ENCODE results near the gene ITGAX. TPM values are rescaled to one million over a fixed set of nuclear protein-coding genes. Genes with fewer than 3 reads are reported as not detected.
A peak's percentile ranks its signal among the peaks of the same experiment; 100 is the strongest.

Gene ITGAX
- total RNA-seq, 1 donor from 2014 or later, result 56.9 TPM

- no peak for DNase-seq (ENCODE audit: low spot score)
- H3K27me3 Mint-ChIP-seq (ENCODE audit: low read depth), result no peaks in the 10 kb centered on the region
- no peaks in the 10 kb centered on the region for H3K9me3 Mint-ChIP-seq
- intact Hi-C loops (cut with micrococcal nuclease), result loop anchor here (5.0 to 10.0 kb wide), 3 partner anchors 85 to 148 kb away; partner anchors contain the start of gene PYCARD
- H3K36me3 Mint-ChIP-seq (ENCODE audit: low read depth), result peaks cover 3% of the 10 kb centered on the region
- H3K27ac Mint-ChIP-seq, result peak overlapping the region; percentile 77
- peaks cover 60% of the 10 kb centered on the region for H3K4me1 Mint-ChIP-seq (ENCODE audit: low read depth)
- no peak overlapping the region for H3K4me3 Mint-ChIP-seq (ENCODE audit: low read depth)
Measured at GRCh38 chr16:31352376-31353115, 2.4 kb upstream of the ITGAX start.

- H3K36me3 Mint-ChIP-seq (ENCODE audit: low read depth), result peaks cover 14% of the 10 kb centered on the region
- intact Hi-C loops (cut with micrococcal nuclease), result loop anchor here (1.0 to 10.0 kb wide), 2 partner anchors 31 to 151 kb away; partner anchors contain the start of gene PYCARD
- peaks cover 56% of the 10 kb centered on the region for H3K4me1 Mint-ChIP-seq (ENCODE audit: low read depth)
Measured at GRCh38 chr16:31355431-31356100, 590 bp downstream of the ITGAX start.

DNA sequence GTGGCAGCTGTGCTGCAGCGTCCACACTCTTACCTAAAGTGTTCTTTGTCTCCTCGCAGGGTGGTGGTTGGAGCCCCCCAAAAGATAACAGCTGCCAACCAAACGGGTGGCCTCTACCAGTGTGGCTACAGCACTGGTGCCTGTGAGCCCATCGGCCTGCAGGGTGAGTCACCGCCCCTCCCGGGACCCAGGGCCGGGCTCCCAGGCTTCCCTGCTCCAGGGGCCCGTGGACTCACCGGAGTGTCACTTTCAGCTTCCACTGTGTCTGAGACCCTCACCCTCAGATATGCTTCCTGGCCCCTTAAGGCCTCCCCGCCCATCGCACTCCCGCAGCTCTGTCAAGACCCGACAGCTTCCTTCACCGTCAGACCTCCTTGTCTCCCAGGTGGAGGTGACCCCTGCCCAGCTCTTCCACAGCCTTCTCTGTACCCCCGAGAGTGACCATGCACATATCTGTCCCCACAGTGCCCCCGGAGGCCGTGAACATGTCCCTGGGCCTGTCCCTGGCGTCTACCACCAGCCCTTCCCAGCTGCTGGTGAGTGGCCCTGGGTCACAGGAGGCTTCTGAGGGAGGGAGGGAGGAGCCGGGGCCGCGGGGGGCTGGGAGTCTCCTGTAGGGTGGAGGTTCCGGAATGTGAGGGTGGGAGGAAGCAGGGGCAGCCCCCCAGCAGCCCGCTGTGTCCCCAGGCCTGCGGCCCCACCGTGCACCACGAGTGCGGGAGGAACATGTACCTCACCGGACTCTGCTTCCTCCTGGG, 1.8 kb downstream of the ITGAX start:
- Mint-ChIP-seq H3K4me3 (ENCODE audit: low read depth) (peak overlapping the region; percentile 35), H3K27me3 (ENCODE audit: low read depth) (no peaks in the 10 kb centered on the region), H3K9me3 (no peaks in the 10 kb centered on the region), H3K27ac (peak overlapping the region; percentile 79), H3K36me3 (ENCODE audit: low read depth) (peaks cover 21% of the 10 kb centered on the region), H3K4me1 (ENCODE audit: low read depth) (peaks cover 53% of the 10 kb centered on the region)
- intact Hi-C loops (cut with micrococcal nuclease), result loop anchor here (10.0 kb wide), 1 partner anchor 152 kb away; the partner anchor contains the start of gene PYCARD
- no peak for DNase-seq (ENCODE audit: low spot score)

More at GRCh38 chr16:31355431-31356100, 590 bp downstream of the ITGAX start:
- no peak for DNase-seq (ENCODE audit: low spot score)
- H3K4me3 Mint-ChIP-seq (ENCODE audit: low read depth), result peak overlapping the region; percentile 86
- peak overlapping the region; percentile 97 for H3K27ac Mint-ChIP-seq
- no peaks in the 10 kb centered on the region for H3K27me3 Mint-ChIP-seq (ENCODE audit: low read depth)
- H3K9me3 Mint-ChIP-seq, result no peaks in the 10 kb centered on the region

GRCh38 chr16:31357324-31358109, 2.5 kb downstream of the ITGAX start:
- Mint-ChIP-seq H3K4me3 (ENCODE audit: low read depth) (no peak overlapping the region), H3K4me1 (ENCODE audit: low read depth) (peaks cover 46% of the 10 kb centered on the region), H3K36me3 (ENCODE audit: low read depth) (peaks cover 21% of the 10 kb centered on the region), H3K27me3 (ENCODE audit: low read depth) (no peaks in the 10 kb centered on the region), H3K27ac (peak overlapping the region; percentile 65), H3K9me3 (no peaks in the 10 kb centered on the region)
- DNase-seq (ENCODE audit: low spot score), result peak; percentile 21
- intact Hi-C loops (cut with micrococcal nuclease), result loop anchor here (10.0 kb wide), 1 partner anchor 153 kb away; the partner anchor contains the start of gene PYCARD

DNA sequence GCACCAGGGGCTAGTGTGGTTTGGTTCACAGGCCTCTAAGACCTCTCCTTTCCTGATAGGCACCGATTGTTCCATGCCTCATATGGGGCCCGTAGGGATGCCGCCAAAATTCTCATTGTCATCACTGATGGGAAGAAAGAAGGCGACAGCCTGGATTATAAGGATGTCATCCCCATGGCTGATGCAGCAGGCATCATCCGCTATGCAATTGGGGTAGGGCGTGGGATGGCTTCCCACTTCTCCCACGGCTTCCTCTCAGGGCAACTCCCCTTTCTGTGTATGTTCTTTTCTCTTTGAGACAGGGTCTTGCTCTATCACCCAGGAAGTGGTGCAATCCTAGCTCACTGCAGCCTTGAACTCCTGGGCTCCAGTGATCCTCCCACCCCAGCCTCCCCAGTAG, 5.3 kb downstream of the ITGAX start:
- Mint-ChIP-seq H3K27ac (no peak overlapping the region), H3K9me3 (no peaks in the 10 kb centered on the region), H3K4me3 (ENCODE audit: low read depth) (no peak overlapping the region), H3K27me3 (ENCODE audit: low read depth) (no peaks in the 10 kb centered on the region), H3K4me1 (ENCODE audit: low read depth) (peaks cover 28% of the 10 kb centered on the region), H3K36me3 (ENCODE audit: low read depth) (peaks cover 28% of the 10 kb centered on the region)
- intact Hi-C loops (cut with micrococcal nuclease), result no loop called here
- DNase-seq (ENCODE audit: low spot score), result no peak

DNA sequence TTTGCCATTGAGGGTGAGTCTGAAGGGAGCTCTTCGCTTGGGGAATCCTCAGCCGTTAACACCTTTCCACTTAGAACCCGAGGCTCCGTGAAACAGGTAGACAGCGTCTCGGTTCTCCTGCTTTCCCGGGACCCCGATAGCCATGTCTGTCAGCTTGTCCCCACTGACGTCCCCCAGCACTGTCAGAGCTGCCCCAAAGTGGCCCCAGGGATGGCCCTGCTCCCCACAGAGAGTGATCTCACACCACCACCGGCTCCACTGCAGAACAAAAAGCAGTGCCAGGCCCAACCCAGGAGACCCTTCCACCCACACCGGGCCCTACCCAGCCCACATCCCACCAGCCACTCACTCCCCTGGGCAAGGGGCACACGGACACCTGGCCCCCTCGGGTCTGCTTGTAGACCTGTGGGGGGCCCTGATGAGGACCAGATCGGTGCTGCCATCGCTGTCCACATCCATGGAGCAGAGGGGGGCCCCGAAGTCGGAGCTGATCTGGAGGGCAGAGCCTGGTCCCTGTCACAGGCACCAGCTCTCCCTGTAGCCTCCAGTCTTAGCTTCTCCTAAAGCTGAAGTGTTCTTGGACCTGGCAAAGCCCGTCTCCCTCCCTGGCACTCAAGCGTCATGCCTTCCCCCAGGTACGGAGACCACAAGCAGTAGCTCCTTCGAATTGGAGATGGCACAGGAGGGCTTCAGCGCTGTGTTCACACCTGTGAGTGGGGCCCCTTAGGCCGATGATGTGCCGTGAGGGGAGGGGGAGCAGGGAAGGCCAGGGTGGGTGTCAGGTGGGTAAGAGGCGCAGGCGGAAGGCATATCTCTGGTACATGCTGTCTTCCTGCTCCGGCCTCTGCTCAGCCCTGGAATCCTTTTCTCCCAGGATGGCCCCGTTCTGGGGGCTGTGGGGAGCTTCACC, 6.5 kb downstream of the ITGAX start:
- intact Hi-C loops (cut with micrococcal nuclease), result no loop called here
- Mint-ChIP-seq H3K9me3 (no peaks in the 10 kb centered on the region), H3K36me3 (ENCODE audit: low read depth) (peaks cover 32% of the 10 kb centered on the region), H3K4me1 (ENCODE audit: low read depth) (peaks cover 24% of the 10 kb centered on the region), H3K27me3 (ENCODE audit: low read depth) (no peaks in the 10 kb centered on the region), H3K4me3 (ENCODE audit: low read depth) (no peak overlapping the region), H3K27ac (no peak overlapping the region)
- no peak for DNase-seq (ENCODE audit: low spot score)

- Mint-ChIP-seq H3K27me3 (ENCODE audit: low read depth) (no peaks in the 10 kb centered on the region), H3K4me1 (ENCODE audit: low read depth) (peaks cover 28% of the 10 kb centered on the region), H3K36me3 (ENCODE audit: low read depth) (peaks cover 35% of the 10 kb centered on the region), H3K9me3 (no peaks in the 10 kb centered on the region), H3K4me3 (ENCODE audit: low read depth) (no peak overlapping the region), H3K27ac (no peak overlapping the region)
- no peak for DNase-seq (ENCODE audit: low spot score)
- intact Hi-C loops (cut with micrococcal nuclease), result no loop called here
Measured at GRCh38 chr16:31362476-31363405, 7.8 kb downstream of the ITGAX start.

DNA sequence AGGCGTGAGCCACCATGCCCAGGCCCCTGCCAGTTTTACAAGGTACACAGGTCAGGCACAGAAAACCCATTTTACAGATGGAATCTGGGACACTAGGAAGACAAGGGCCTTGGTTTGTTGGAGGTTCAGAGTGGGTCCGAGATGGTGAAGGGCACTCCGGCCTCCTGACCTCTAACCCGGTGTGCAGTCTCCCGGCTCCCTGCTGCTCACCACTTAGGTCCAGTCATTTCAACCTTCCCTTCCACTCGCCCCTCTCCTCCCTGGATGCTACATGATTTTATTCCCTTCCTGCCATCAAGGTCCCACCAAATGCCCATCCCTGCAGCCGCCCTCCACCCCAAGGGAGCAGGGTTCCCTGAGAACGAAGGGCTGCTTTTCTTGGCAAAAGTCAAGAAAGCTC, 8.7 kb downstream of the ITGAX start:
- Mint-ChIP-seq H3K27ac (no peak overlapping the region), H3K9me3 (no peaks in the 10 kb centered on the region), H3K27me3 (ENCODE audit: low read depth) (no peaks in the 10 kb centered on the region), H3K4me3 (ENCODE audit: low read depth) (no peak overlapping the region), H3K36me3 (ENCODE audit: low read depth) (peaks cover 35% of the 10 kb centered on the region), H3K4me1 (ENCODE audit: low read depth) (peaks cover 27% of the 10 kb centered on the region)
- intact Hi-C loops (cut with micrococcal nuclease), result no loop called here
- DNase-seq (ENCODE audit: low spot score), result no peak

GRCh38 chr16:31364421-31364820, 9.4 kb downstream of the ITGAX start:
- H3K27ac Mint-ChIP-seq, result no peak overlapping the region
- H3K36me3 Mint-ChIP-seq (ENCODE audit: low read depth), result peaks cover 35% of the 10 kb centered on the region
- H3K4me3 Mint-ChIP-seq (ENCODE audit: low read depth), result no peak overlapping the region
- H3K4me1 Mint-ChIP-seq (ENCODE audit: low read depth), result peaks cover 27% of the 10 kb centered on the region
- no peak for DNase-seq (ENCODE audit: low spot score)
- intact Hi-C loops (cut with micrococcal nuclease), result no loop called here
- H3K9me3 Mint-ChIP-seq, result no peaks in the 10 kb centered on the region
- no peaks in the 10 kb centered on the region for H3K27me3 Mint-ChIP-seq (ENCODE audit: low read depth)

DNA sequence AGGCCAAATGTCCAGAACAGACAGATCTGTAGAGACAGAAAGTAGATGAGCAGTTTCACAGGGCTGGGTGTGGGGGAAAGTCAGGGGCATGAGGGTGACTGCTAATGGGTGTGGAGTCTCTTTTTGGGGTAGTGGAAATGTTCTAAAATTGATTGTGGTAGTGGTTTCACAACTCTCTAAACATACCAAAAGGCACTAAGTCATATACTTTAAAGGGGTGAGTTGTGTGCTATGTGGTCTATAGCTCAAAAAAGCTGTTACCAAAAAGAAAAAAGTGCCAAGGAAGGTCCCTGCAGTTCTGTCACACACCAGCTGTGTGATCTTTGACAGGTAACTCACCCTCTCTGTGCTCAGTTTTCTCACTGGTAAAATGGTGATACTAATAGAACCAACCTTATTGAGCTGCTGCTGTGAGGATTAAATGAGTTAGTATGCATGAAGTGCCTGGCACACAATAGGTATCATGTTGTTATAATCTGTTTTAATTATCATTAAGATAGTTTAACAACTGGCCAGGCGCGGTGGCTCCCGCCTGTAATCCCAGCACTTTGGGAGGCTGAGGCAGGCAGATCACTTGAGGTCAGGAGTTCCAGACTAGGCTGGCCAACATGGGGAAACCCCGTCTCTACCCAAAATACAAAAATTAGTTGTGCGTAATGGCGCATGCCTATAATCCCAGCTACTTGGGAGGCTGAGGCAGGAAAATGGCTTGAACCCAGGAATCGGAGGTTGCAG, 10.3 kb downstream of the ITGAX start:
- DNase-seq (ENCODE audit: low spot score), result no peak
- H3K27ac Mint-ChIP-seq, result peak overlapping the region; percentile 2

More for the DNA sequence above, 10.3 kb downstream of the ITGAX start:
- intact Hi-C loops (cut with micrococcal nuclease), result no loop called here
- Mint-ChIP-seq H3K4me1 (ENCODE audit: low read depth) (peaks cover 27% of the 10 kb centered on the region), H3K36me3 (ENCODE audit: low read depth) (peaks cover 32% of the 10 kb centered on the region), H3K9me3 (no peaks in the 10 kb centered on the region), H3K27me3 (ENCODE audit: low read depth) (no peaks in the 10 kb centered on the region), H3K4me3 (ENCODE audit: low read depth) (no peak overlapping the region)

Measured in activated T-helper 2 cell treated with anti-CD3 and anti-CD28 coated beads, Interferon-gamma antibody, Interleukin-2, Interleukin-4, amounts not matched to agents 10 μg/mL and 5 μg/mL and 100 μg/mL, durations not matched to agents 14 hours and 24 hours and 36 hours (primary cell).